Measurements from ENCODE around the gene ADAM12. TPM values are rescaled to one million over a fixed set of nuclear protein-coding genes. Genes with fewer than 3 reads are reported as not detected.

ADAM12 gene
- total RNA-seq, 3 donors from 2014 or later (not counting 1 experiment from before 2014, with no cell fraction given), result 1.6 to 1.9 (median 1.8) TPM

GRCh38 chr10:126243306-126243705 is 145.0 kb downstream of the ADAM12 start:
- intact Hi-C loops (cut with micrococcal nuclease), result no loop called here
- H3K27ac ChIP-seq (ENCODE audit: low read length), result no peak overlapping the region
- DNase-seq, result no peak
- H3K4me3 Mint-ChIP-seq, result no peak overlapping the region
- H3K4me3 ChIP-seq (ENCODE audit: low read length), result no peak overlapping the region
- no peak overlapping the region for H3K27ac Mint-ChIP-seq
- ATAC-seq, result no peak
- TF ChIP-seq CTCF (IDR thresholded peaks at IDR 0.05), result no peak
- H3K9me3 Mint-ChIP-seq, result no peaks in the 10 kb centered on the region
- no peaks in the 10 kb centered on the region for H3K4me1 ChIP-seq (ENCODE audit: control insufficient read depth, insufficient read depth, low read length)
- no peaks in the 10 kb centered on the region for H3K4me1 Mint-ChIP-seq
- H3K36me3 Mint-ChIP-seq, result no peaks in the 10 kb centered on the region
- no peaks in the 10 kb centered on the region for H3K36me3 ChIP-seq (ENCODE audit: control insufficient read depth, insufficient read depth, low read length)
- H3K27me3 Mint-ChIP-seq (ENCODE audit: low read depth in 2 of 2), result peaks cover 0 to 5% of the 10 kb centered on the region in 2 donors
- H3K27me3 ChIP-seq (ENCODE audit: control insufficient read depth, insufficient read depth, low read length), result no peaks in the 10 kb centered on the region
- no peaks in the 10 kb centered on the region for H3K9me3 ChIP-seq (ENCODE audit: control insufficient read depth, insufficient read depth, low read length)

GRCh38 chr10:126242397-126243260 is 145.6 kb downstream of the ADAM12 start:
- Histone ChIP-seq H3K4me1 (ENCODE audit: control insufficient read depth, insufficient read depth, low read length) (no peaks in the 10 kb centered on the region), H3K9me3 (ENCODE audit: control insufficient read depth, insufficient read depth, low read length) (no peaks in the 10 kb centered on the region), H3K27me3 (ENCODE audit: control insufficient read depth, insufficient read depth, low read length) (no peaks in the 10 kb centered on the region), H3K4me3 (ENCODE audit: low read length) (no peak overlapping the region), H3K27ac (ENCODE audit: low read length) (no peak overlapping the region), H3K36me3 (ENCODE audit: control insufficient read depth, insufficient read depth, low read length) (no peaks in the 10 kb centered on the region)
- intact Hi-C loops (cut with micrococcal nuclease), result no loop called here
- Mint-ChIP-seq H3K27me3 (ENCODE audit: low read depth in 2 of 2) (peaks cover 2 to 5% of the 10 kb centered on the region in 2 donors), H3K4me3 (no peak overlapping the region), H3K4me1 (no peaks in the 10 kb centered on the region), H3K9me3 (no peaks in the 10 kb centered on the region), H3K36me3 (no peaks in the 10 kb centered on the region), H3K27ac (no peak overlapping the region)
- WGBS (ENCODE audit: insufficient coverage), result 88% methylated on average over 13 of the region's 13 CpGs
- TF ChIP-seq CTCF (IDR thresholded peaks at IDR 0.05), result no peak
- DNase-seq (no peak), ATAC-seq (no peak)

GRCh38 chr10:126240483-126240882 is 147.8 kb downstream of the ADAM12 start:
- DNase-seq, result no peak
- Mint-ChIP-seq H3K36me3 (no peaks in the 10 kb centered on the region), H3K27me3 (ENCODE audit: low read depth in 2 of 2) (peaks cover 2 to 5% of the 10 kb centered on the region in 2 donors), H3K27ac (no peak overlapping the region), H3K4me3 (no peak overlapping the region), H3K9me3 (peaks cover 0 to 2% of the 10 kb centered on the region in 2 donors), H3K4me1 (no peaks in the 10 kb centered on the region)
- ATAC-seq, result no peak
- Histone ChIP-seq H3K4me3 (ENCODE audit: low read length) (no peak overlapping the region), H3K27ac (ENCODE audit: low read length) (no peak overlapping the region), H3K9me3 (ENCODE audit: control insufficient read depth, insufficient read depth, low read length) (peaks cover 4% of the 10 kb centered on the region), H3K36me3 (ENCODE audit: control insufficient read depth, insufficient read depth, low read length) (no peaks in the 10 kb centered on the region), H3K4me1 (ENCODE audit: control insufficient read depth, insufficient read depth, low read length) (no peaks in the 10 kb centered on the region), H3K27me3 (ENCODE audit: control insufficient read depth, insufficient read depth, low read length) (no peaks in the 10 kb centered on the region)
- intact Hi-C loops (cut with micrococcal nuclease), result no loop called here
- TF ChIP-seq CTCF (IDR thresholded peaks at IDR 0.05), result no peak
- WGBS (ENCODE audit: insufficient coverage), result 96% methylated on average over 8 of the region's 8 CpGs
